PC-9 (cell line): ENCODE data around the gene IL31RA. TPM values are rescaled to one million over a fixed set of nuclear protein-coding genes. Genes with fewer than 3 reads are reported as not detected.

Source experiments
- BruUV-seq: library from RNA; stranded (reverse); fragments of 400-500 nt; replicated peaks from 2 replicates; lab custom pipeline; 2021; lab: Mats Ljungman, UMichigan
- CTCF ChIA-PET: fragments of 300-600 bp; sonication (Branson Sonifier 250); formaldehyde crosslinking; loops from one replicate; lab custom pipeline; 2022; ENCODE audit warnings: antibody characterized with exemption; lab: Charles Lee
- POLR2A ChIA-PET: fragments of 300-600 bp; sonication (Branson Sonifier 250); formaldehyde crosslinking; loops from one replicate; lab custom pipeline; 2022; ENCODE audit warnings: antibody characterized with exemption; ENCODE audit not compliant: unreplicated experiment; lab: Charles Lee
- DNase-seq, 2 experiments: peaks; one replicate each; pipeline versions ENCODE4 v3.0.0 to v3.0.0-alpha.2; 2015 to 2022; ENCODE audit warnings: mixed read lengths in 1 of 2
- H2AFZ ChIP-seq: fragments of 200-600 bp; sonication (generic); 2 replicates; pipeline ENCODE4 v1.8.1; 2017; ENCODE audit warnings: antibody characterized with exemption
- H3F3A ChIP-seq: fragments of 200-600 bp; sonication (generic); 2 replicates; pipeline ENCODE4 v1.8.1; 2017; ENCODE audit warnings: antibody characterized with exemption, mild to moderate bottlenecking, low read depth; ENCODE audit not compliant: insufficient read depth
- H3K27ac ChIP-seq: fragments of 200-600 bp; sonication (generic); 2 replicates; pipeline ENCODE4 v1.6.1; 2016; ENCODE audit warnings: mixed run types
- H3K27me3 ChIP-seq: fragments of 200-600 bp; sonication (generic); 2 replicates; pipeline ENCODE4 v1.6.1; 2016; ENCODE audit warnings: low read depth, mixed run types; ENCODE audit not compliant: insufficient read depth
- H3K36me3 ChIP-seq: fragments of 200-600 bp; sonication (generic); 2 replicates; pipeline ENCODE4 v1.6.1; 2016; ENCODE audit warnings: low read depth, mixed run types
- H3K4me1 ChIP-seq: fragments of 200-600 bp; sonication (generic); replicated peaks from 2 replicates; pipeline ENCODE4 v1.6.1; 2016; ENCODE audit warnings: mixed run types; ENCODE audit not compliant: insufficient read depth
- H3K4me2 ChIP-seq: fragments of 200-600 bp; sonication (generic); 2 replicates; pipeline ENCODE4 v1.6.1; 2017; ENCODE audit warnings: mixed run types
- H3K4me3 ChIP-seq: fragments of 200-600 bp; sonication (generic); 2 replicates; pipeline ENCODE4 v1.6.1; 2016; ENCODE audit warnings: mixed run types
- H3K79me2 ChIP-seq: fragments of 200-600 bp; sonication (generic); 2 replicates; pipeline ENCODE4 v1.6.1; 2017; ENCODE audit warnings: low read depth, mixed run types
- H3K9me2 ChIP-seq: fragments of 200-600 bp; sonication (generic); 2 replicates; pipeline ENCODE4 v1.8.1; 2017; ENCODE audit warnings: mild to moderate bottlenecking; ENCODE audit not compliant: insufficient read depth
- H3K9me3 ChIP-seq: fragments of 200-600 bp; sonication (generic); 2 replicates; pipeline ENCODE4 v1.8.1; 2016; ENCODE audit warnings: low read depth; ENCODE audit not compliant: insufficient read depth
- H4K20me1 ChIP-seq: fragments of 200-600 bp; sonication (generic); 2 replicates; pipeline ENCODE4 v1.8.1; 2017; ENCODE audit not compliant: insufficient read depth
- CTCF ChIP-seq: fragments of 200-600 bp; sonication (generic); conservative IDR thresholded peaks from 2 replicates; pipeline ENCODE4 v1.6.1; 2017; ENCODE audit warnings: mixed run types, antibody characterized with exemption, mild to moderate bottlenecking, moderate library complexity
- EZH2 ChIP-seq: fragments of 200-600 bp; sonication (generic); IDR thresholded peaks from 2 replicates; pipeline ENCODE4 v1.8.0; 2017; ENCODE audit warnings: antibody characterized with exemption, low read depth
- intact Hi-C: fragments of 100-400 bp; cut with micrococcal nuclease; formaldehyde crosslinking; loops from one replicate; pipeline ENCODE4 v1.10.0; 2022; ENCODE audit not compliant: unreplicated experiment
- total RNA-seq: library from RNA; stranded (reverse); gene quantifications from 2 replicates; pipeline ENCODE4 v1.2.3, GENCODE V29; 2021

IL31RA gene
- total RNA-seq, 1 experiment from 2014 or later = 2.0 TPM

GRCh38 chr5:55908804-55909203 is 57.6 kb downstream of the IL31RA start:
- no peaks in the 10 kb centered on the region for H3K36me3 ChIP-seq
- no peaks in the 10 kb centered on the region for H3F3A ChIP-seq
- H3K4me1 ChIP-seq = peaks cover 11% of the 10 kb centered on the region; the same call in 1 of the 2 replicates
- TF ChIP-seq EZH2 (no peak), CTCF (no peak)
- no peak for DNase-seq
- no peaks in the 10 kb centered on the region for H4K20me1 ChIP-seq
- H3K79me2 ChIP-seq = no peaks in the 10 kb centered on the region
- H3K9me2 ChIP-seq = no peaks in the 10 kb centered on the region
- no peak overlapping the region for H3K27ac ChIP-seq
- H3K27me3 ChIP-seq = no peaks in the 10 kb centered on the region
- no peak overlapping the region for H2AFZ ChIP-seq
- H3K4me3 ChIP-seq = no peak overlapping the region
- ChIA-PET CTCF (no interaction called here), POLR2A (no interaction called here)
- H3K9me3 ChIP-seq = no peaks in the 10 kb centered on the region
- intact Hi-C loops = no loop called here
- BruUV-seq = no TSS peak
- no peak overlapping the region for H3K4me2 ChIP-seq

GRCh38 chr5:55911784-55912653 is 60.9 kb downstream of the IL31RA start:
- peak overlapping the region; percentile 79 for H2AFZ ChIP-seq
- no peaks in the 10 kb centered on the region for H3K79me2 ChIP-seq
- H3K27me3 ChIP-seq = no peaks in the 10 kb centered on the region
- intact Hi-C loops = no loop called here
- peaks cover 11% of the 10 kb centered on the region; the same call in 1 of the 2 replicates for H3K4me1 ChIP-seq
- ChIA-PET CTCF (no interaction called here), POLR2A (interaction anchor here (0.7 kb wide), 1 partner anchor 18 kb away, joined by 5 read pairs; no protein-coding TSS in a partner anchor)
- no peaks in the 10 kb centered on the region for H3F3A ChIP-seq
- TF ChIP-seq EZH2 = no peak
- 0 out of 2 replicates have a peak, but pooled peaks have one; percentile 36 for TF ChIP-seq CTCF
- no peak for DNase-seq
- no peak overlapping the region for H3K4me3 ChIP-seq
- H3K27ac ChIP-seq = peak overlapping the region; percentile 37
- BruUV-seq = no TSS peak
- no peaks in the 10 kb centered on the region for H4K20me1 ChIP-seq
- H3K9me3 ChIP-seq = no peaks in the 10 kb centered on the region
- H3K36me3 ChIP-seq = no peaks in the 10 kb centered on the region
- no peaks in the 10 kb centered on the region for H3K9me2 ChIP-seq
- H3K4me2 ChIP-seq = peak overlapping the region; percentile 6; the same call in 1 of the 2 replicates

GRCh38 chr5:55913466-55914413 is 62.6 kb downstream of the IL31RA start:
- Histone ChIP-seq H3K36me3 (no peaks in the 10 kb centered on the region), H3K4me3 (no peak overlapping the region), H3F3A (no peaks in the 10 kb centered on the region), H2AFZ (no peak overlapping the region), H3K27ac (no peak overlapping the region), H3K4me2 (no peak overlapping the region), H3K9me2 (no peaks in the 10 kb centered on the region), H3K79me2 (no peaks in the 10 kb centered on the region), H3K27me3 (no peaks in the 10 kb centered on the region), H3K4me1 (peaks cover 11% of the 10 kb centered on the region; the same call in 1 of the 2 replicates), H4K20me1 (no peaks in the 10 kb centered on the region), H3K9me3 (no peaks in the 10 kb centered on the region)
- intact Hi-C loops = no loop called here
- CTCF ChIA-PET = no interaction called here
- no TSS peak for BruUV-seq
- TF ChIP-seq EZH2 (no peak), CTCF (no peak)
- POLR2A ChIA-PET = no interaction called here
- DNase-seq = no peak
